HCT116 (cell line): Measurements from ENCODE around the gene BCL2L15.

Experiments used
- CTCF ChIP-seq, 3 experiments: fragments of 200-600 bp in 1 of 3; sonication (generic) in 1 of 3; IDR thresholded peaks in 2 of 3; conservative IDR thresholded peaks in 1 of 3; 2 replicates each; pipeline ENCODE4 v1.5.1; 2012 to 2017; ENCODE audit warnings: low read depth in 2 of 3, low read length in 2 of 3, antibody characterized with exemption in 1 of 3, borderline replicate concordance in 1 of 3, control low read depth in 1 of 3, mild to moderate bottlenecking in 1 of 3, mixed read lengths in 1 of 3, mixed run types in 1 of 3, moderate library complexity in 1 of 3; ENCODE audit not compliant: insufficient read depth in 1 of 3
- EGR1 ChIP-seq: IDR thresholded peaks from 2 replicates; pipeline ENCODE4 v1.6.1; 2012; ENCODE audit warnings: low read depth
- EZH2phosphoT487 ChIP-seq: fragments of 200-600 bp; IDR thresholded peaks from 2 replicates; pipeline ENCODE4 v1.6.1; 2018; ENCODE audit warnings: antibody characterized with exemption, borderline replicate concordance
- YY1 ChIP-seq: IDR thresholded peaks from 2 replicates; pipeline ENCODE4 v1.6.1; 2011; ENCODE audit warnings: low read length, low read depth, moderate library complexity, mild to moderate bottlenecking; ENCODE audit not compliant: insufficient replicate concordance; ENCODE audit errors: extremely low read depth

DNA sequence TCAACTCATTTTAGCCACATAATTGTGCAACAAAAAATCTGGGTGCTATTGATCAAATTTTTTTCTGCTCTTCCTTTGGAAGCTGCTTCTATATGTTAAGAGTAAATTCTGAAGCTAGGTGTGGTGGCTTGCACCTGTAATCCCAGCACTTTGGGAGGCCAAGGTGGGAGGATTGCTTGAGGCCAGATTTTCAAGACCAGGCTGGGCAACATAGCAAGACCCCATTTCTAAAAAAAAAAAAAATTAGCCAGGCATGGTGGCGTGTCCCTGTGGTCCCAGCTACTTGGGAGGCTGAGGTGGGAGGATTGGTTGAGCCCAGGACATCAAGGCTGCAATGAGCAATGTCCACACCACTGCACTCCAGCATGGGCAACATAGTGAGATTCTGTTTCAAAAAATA is 50.8 kb downstream of the BCL2L15 start:
- no peak for TF ChIP-seq CTCF (IDR thresholded peaks at IDR 0.05 in 2 of 3, conservative IDR thresholded peaks at IDR 0.05 in 1 of 3; ENCODE audit: borderline replicate concordance in 1 of 3, insufficient read depth in 1 of 3, low read depth in 2 of 3, low read length in 2 of 3)
- TF ChIP-seq YY1 = no peak
- no peak for TF ChIP-seq EGR1
- no peak for TF ChIP-seq EZH2phosphoT487
